Measurements from ENCODE around the gene TFDP2.
A peak's percentile ranks its signal among the peaks of the same experiment; 100 is the strongest.

TFDP2 gene

GRCh38 chr3:142152384-142152783 lies 3.0 kb upstream of the TFDP2 start:
- Histone ChIP-seq H3K9me2 (replicated peaks; ENCODE audit: low read depth, low read length) (no peaks in the 10 kb centered on the region), H3K79me2 (ENCODE audit: insufficient read depth, low read length) (peaks cover 17% of the 10 kb centered on the region), H3K9ac (ENCODE audit: low read depth, low read length, poor library complexity, severe bottlenecking) (no peak overlapping the region), H3K36me3 (ENCODE audit: insufficient read depth, low read length) (no peaks in the 10 kb centered on the region), H3K4me3 (ENCODE audit: low read length, poor library complexity, severe bottlenecking) (no peak overlapping the region), H3K9me3 (ENCODE audit: insufficient read depth, low read depth, low read length) (no peaks in the 10 kb centered on the region), H2AFZ (ENCODE audit: low read length) (no peak overlapping the region), H4K20me1 (ENCODE audit: insufficient read depth, low read length, poor library complexity, severe bottlenecking) (no peaks in the 10 kb centered on the region), H3K4me1 (ENCODE audit: insufficient read depth, low read length, poor library complexity, severe bottlenecking) (peaks cover 7% of the 10 kb centered on the region), H3F3A (ENCODE audit: low read depth) (no peaks in the 10 kb centered on the region), H3K4me2 (ENCODE audit: low read depth, low read length, poor library complexity, severe bottlenecking) (no peak overlapping the region), H3K27me3 (ENCODE audit: insufficient read depth, low read length, poor library complexity, severe bottlenecking) (no peaks in the 10 kb centered on the region)
- peak; percentile 56 for TF ChIP-seq CTCF (conservative IDR thresholded peaks at IDR 0.05; ENCODE audit: low read length)
- no peak for TF ChIP-seq EZH2phosphoT487 (IDR thresholded peaks at IDR 0.05; ENCODE audit: borderline replicate concordance)

GRCh38 chr3:142151828-142152227 lies 2.5 kb upstream of the TFDP2 start:
- H3K9me3 ChIP-seq (ENCODE audit: insufficient read depth, low read depth, low read length) = no peaks in the 10 kb centered on the region
- no peak overlapping the region for H3K9ac ChIP-seq (ENCODE audit: low read depth, low read length, poor library complexity, severe bottlenecking)
- peaks cover 23% of the 10 kb centered on the region for H3K79me2 ChIP-seq (ENCODE audit: insufficient read depth, low read length)
- H2AFZ ChIP-seq (ENCODE audit: low read length) = no peak overlapping the region
- no peaks in the 10 kb centered on the region for H3K36me3 ChIP-seq (ENCODE audit: insufficient read depth, low read length)
- no peaks in the 10 kb centered on the region for H3K27me3 ChIP-seq (ENCODE audit: insufficient read depth, low read length, poor library complexity, severe bottlenecking)
- TF ChIP-seq EZH2phosphoT487 (IDR thresholded peaks at IDR 0.05; ENCODE audit: borderline replicate concordance) = no peak
- no peak for TF ChIP-seq CTCF (conservative IDR thresholded peaks at IDR 0.05; ENCODE audit: low read length)
- H3K4me2 ChIP-seq (ENCODE audit: low read depth, low read length, poor library complexity, severe bottlenecking) = no peak overlapping the region
- no peaks in the 10 kb centered on the region for H4K20me1 ChIP-seq (ENCODE audit: insufficient read depth, low read length, poor library complexity, severe bottlenecking)
- H3K4me3 ChIP-seq (ENCODE audit: low read length, poor library complexity, severe bottlenecking) = no peak overlapping the region
- H3K9me2 ChIP-seq (replicated peaks; ENCODE audit: low read depth, low read length) = no peaks in the 10 kb centered on the region
- H3K4me1 ChIP-seq (ENCODE audit: insufficient read depth, low read length, poor library complexity, severe bottlenecking) = peaks cover 13% of the 10 kb centered on the region
- H3F3A ChIP-seq (ENCODE audit: low read depth) = no peaks in the 10 kb centered on the region

GRCh38 chr3:142151240-142151639 lies 1.9 kb upstream of the TFDP2 start:
- no peaks in the 10 kb centered on the region for H3K9me2 ChIP-seq (replicated peaks; ENCODE audit: low read depth, low read length)
- H3K36me3 ChIP-seq (ENCODE audit: insufficient read depth, low read length) = no peaks in the 10 kb centered on the region
- H3K27me3 ChIP-seq (ENCODE audit: insufficient read depth, low read length, poor library complexity, severe bottlenecking) = no peaks in the 10 kb centered on the region
- H2AFZ ChIP-seq (ENCODE audit: low read length) = no peak overlapping the region
- TF ChIP-seq CTCF (conservative IDR thresholded peaks at IDR 0.05; ENCODE audit: low read length) (no peak), EZH2phosphoT487 (IDR thresholded peaks at IDR 0.05; ENCODE audit: borderline replicate concordance) (no peak)
- H3F3A ChIP-seq (ENCODE audit: low read depth) = no peaks in the 10 kb centered on the region
- no peak overlapping the region for H3K9ac ChIP-seq (ENCODE audit: low read depth, low read length, poor library complexity, severe bottlenecking)
- H4K20me1 ChIP-seq (ENCODE audit: insufficient read depth, low read length, poor library complexity, severe bottlenecking) = no peaks in the 10 kb centered on the region
- H3K79me2 ChIP-seq (ENCODE audit: insufficient read depth, low read length) = peaks cover 29% of the 10 kb centered on the region
- no peak overlapping the region for H3K4me3 ChIP-seq (ENCODE audit: low read length, poor library complexity, severe bottlenecking)
- no peaks in the 10 kb centered on the region for H3K9me3 ChIP-seq (ENCODE audit: insufficient read depth, low read depth, low read length)
- peaks cover 19% of the 10 kb centered on the region for H3K4me1 ChIP-seq (ENCODE audit: insufficient read depth, low read length, poor library complexity, severe bottlenecking)
- H3K4me2 ChIP-seq (ENCODE audit: low read depth, low read length, poor library complexity, severe bottlenecking) = no peak overlapping the region

Measured in Loucy (cell line).